CD4-positive, alpha-beta T cell treated with Interleukin-15 for 4 hours (primary cell): ENCODE measurements around the gene SLC35A2.
A peak's percentile ranks its signal among the peaks of the same experiment; 100 is the strongest.

Experiments
- DNase-seq: peaks from one replicate; pipeline ENCODE4 v3.0.0-alpha.2; 2020; ENCODE audit warnings: low spot score

SLC35A2 gene

DNA sequence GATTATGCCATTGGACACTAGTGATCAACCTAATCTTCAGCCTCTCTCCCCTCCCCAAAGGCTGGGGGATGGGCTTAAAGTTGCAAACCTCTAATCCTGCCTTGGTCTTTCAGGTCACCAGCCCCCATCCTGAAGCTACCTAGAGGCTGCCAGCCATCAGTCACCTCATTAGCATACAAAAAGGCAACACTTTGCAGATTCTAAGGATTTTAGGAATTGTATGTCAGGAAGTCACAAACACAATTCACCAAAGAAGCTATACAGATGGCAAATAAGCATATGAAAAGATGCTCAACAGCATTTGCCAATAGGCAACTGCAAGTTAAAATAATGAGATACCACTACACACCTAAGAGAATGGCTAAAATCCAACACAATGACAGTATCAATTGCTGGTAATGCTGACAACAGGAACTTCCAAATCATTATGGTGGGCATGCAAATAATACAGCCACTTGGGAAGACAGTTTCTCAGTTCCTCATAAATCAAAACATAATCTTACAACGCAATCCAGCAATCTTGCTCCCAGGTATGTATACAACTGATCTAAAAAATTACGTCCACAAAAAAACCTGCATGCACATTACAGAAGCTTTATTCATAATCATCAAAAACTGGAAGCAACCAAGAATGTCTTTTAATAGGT, 16.4 kb upstream of the SLC35A2 start:
- no peak for DNase-seq

DNA sequence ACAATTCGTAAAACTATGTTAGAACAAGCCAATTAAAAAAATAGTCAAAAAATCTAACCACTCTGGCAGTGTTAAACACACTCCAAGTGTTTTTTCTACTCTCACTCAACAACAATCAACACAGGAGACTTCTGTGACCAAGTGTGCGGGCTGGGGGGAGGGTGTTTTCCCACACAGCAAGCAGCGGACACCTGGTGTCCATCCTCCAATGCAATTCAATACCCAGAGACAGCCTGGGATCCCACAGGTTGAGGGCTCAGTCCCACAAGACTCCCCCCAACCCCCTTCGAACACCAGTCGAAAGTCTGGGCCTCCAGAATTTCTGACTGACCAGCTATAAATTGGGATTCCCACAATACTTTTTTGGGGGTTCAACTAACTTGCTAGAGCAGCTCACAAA, 15.7 kb upstream of the SLC35A2 start:
- DNase-seq, result no peak

- no peak for DNase-seq
Measured at GRCh38 chrX:48924270-48924669, 12.8 kb upstream of the SLC35A2 start.

DNA sequence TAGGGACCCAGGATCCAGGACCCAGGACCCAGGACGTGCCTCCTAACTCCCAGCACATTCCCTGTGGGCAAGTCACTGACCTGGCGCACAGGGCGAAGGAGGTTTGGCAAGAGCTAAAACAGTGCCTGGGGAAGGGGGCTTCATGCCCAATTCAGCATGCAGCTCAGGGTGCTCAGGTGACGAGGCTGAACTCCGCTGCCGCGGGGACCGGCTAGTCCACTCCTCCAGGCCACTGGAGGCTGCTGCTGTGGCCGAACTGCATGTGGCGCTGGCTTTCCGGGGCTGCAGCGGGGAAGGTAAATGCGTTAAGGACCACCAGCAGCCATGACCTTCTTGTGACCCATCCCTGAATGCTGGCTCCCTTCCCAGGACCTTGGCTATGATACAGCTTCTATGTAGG, 12.3 kb upstream of the SLC35A2 start:
- DNase-seq, result no peak

- DNase-seq, result no peak
Measured at GRCh38 chrX:48920718-48921104, 9.3 kb upstream of the SLC35A2 start.

DNA sequence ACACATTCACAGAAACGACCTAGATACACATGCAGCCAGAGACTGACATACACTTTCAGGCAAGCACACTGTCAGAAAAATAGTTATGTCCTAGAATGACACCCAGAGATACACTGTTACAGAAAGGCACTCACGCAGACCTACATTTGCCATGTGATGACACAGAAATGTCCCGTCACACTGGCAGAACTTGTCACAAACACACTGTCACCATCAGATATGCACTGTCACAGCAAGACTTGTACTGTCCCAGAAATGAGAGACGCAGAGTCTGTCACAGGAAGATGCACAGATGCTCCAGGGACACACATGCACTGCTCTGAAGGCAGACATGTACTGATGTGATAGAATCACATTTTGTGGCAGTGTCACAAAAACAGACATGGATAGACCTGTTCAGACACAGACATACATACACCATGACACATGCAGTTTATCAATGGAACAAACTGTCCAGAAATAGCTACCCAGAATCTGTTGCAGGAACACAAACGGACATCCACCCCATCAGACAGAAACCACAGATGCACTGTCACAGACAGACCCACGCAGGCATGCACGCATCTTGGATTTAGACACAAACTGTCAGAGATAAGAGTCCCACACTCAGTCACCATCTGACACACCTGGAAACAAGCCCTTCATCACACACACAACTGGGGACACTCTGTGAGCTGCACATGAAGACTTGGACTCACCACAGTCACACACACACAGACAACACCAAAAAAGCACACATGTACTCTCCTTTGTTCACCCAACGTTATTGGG, 8.7 kb upstream of the SLC35A2 start:
- peak; percentile 50 for DNase-seq

DNA sequence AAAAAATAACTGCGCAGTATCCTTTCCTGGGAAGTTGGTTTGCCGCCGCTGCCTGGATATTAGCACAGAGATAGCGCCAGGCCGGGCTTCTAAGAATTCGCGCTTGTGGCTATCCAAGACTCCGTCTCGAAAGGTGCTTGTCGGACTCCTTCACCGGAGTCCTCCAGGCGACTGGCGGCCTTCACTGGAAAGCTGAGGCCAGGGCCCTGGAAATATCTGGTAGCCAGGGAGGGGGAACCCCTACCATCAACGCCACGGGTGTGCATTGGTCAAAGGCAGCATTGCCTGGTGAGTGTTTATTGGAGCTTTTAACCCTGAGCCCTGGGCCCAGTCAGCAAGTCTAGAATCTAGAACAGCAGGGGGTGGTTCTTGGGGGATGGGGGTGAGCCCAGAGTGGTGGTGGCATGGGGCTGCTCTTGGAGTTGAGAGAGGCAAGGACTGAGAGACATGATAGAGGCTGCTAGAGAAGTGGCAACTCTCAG, 8.0 kb upstream of the SLC35A2 start:
- DNase-seq, result peak; percentile 49

DNA sequence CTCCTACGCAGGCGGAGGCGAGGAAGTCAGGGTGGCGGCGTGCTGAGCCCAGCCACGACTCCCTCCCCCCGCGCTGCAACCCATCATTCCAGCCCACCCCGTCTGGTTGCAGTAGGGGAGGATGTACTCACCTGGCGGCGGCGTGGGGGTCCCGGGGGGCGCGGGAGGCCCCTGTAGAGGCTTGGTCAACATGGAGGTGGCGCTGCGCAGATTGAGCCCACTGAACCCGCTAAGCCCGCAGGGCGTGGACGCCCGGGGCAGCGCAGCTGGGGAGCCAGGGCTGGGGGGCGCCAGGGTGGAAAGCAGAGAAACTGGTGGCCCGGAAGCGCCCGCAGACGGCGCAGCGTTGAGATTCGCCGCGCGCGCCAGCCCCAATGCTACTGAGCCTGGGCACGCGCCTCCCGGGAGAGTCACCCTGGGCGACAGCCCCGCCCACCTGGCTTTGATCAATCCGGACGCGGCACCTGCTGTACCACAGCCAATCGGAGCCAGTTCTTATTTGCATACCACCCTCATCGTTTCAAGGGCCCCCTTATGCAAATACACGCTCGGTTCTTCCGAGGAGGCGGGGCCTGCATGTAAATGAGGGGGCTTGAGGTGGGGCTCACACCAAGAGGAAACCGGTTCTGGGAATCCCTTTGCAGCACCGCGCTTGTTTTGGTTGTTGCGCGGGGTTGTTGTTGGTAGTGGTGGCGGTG, 7.3 kb upstream of the SLC35A2 start, which contains the start of gene PIM2:
Gene PIM2 (minus strand): TSS at position 382 of the 698 bp plus-strand sequence. CDS start 190 bp downstream, at position 192.
- DNase-seq, result peak; percentile 95

DNA sequence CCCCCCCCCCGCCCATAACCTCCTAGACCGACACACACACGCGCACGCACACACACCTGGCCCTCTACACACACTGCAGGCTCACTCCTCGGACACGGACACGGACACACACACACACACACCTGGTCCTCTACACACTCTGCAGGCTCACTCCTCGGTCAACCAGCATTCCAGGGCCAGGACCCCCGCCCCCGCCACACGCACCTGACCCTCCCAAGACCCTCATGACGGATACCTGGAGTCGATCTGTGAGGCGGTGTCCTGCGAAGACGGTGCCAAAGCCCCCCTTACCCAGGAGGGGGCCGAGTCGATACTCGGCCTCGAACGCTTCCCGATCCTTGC, 6.8 kb upstream of the SLC35A2 start:
- DNase-seq, result no peak

DNA sequence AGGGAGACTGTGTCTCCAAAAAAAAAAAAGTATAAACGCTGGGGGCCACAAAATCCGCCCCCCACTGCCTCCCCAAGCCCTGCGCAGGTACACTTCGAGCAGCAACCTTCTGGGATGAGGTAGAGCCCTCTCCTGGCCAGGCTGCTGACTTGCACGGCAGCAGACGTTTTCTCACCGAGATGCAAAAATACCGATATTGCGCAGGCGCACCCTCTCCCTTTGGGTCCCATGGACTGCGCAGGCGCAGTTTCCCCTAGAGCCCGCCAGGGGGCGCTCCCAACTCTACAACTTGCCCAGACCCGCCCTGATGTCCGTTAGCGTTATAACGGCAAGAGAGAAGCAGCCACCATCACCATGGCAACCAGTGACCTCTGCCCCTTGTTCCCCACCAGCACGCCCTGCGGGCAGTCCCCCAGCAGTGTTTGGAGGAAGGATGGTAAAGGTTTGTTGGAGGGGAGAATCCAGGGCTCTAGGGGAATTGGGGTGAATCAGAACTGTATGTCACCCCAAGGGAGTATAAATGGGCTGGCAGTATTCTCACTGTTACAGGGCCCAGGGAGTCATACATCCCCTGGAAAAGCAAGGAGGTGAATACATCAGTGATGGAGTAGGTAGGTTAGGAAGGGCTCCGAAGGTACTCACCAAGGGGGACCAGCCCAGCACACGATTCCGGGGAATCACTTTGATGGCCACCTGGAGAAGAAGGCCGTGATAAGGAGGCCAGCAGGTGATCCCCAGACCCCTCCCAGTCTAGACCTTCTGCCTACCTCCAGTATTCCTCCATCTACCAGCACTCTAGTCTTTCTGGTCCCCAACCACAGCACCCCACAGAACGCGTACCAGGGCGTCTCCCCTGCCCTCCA, 5.9 kb upstream of the SLC35A2 start:
- DNase-seq, result peak; percentile 91

DNA sequence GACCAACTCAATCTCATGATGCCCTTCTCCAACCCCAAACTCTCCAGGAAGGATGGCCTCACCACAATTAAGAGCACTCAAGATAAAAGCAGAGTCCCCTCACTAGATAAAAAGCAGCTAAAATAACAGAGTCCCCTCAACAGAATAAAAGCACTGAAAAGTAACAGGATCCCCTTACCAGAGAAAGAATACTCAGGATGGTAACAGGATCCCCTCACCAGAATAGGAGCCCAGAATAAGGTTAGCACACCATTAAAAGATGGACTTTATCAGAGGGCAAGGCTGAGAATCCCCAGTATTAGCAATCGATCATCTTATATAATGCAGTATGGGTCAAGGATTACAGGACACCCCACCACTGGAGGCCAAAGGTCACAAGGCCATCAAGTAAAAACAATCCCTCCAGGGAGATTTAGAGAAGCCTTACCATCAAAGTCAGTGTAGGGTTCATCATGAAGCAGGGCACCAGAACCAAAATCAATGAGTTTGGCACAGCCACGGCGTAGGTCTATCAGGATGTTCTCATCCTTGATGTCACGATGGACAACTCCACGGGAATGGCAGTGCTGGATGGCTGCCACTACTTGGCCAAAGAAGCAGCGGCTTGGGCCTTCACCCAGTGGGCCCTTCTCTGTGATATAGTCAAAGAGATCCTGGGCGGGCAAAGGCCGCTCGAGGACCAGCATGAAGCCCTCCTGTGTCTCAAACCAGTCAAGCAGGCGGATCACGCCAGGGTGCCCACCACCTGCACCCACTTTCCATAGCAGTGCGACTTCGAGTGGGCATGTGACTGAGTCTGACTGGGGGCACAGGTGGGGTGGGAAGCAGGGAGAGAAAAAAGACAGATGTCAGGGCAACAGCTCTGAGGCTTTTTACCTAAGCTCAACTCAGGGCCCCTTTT, 3.4 kb upstream of the SLC35A2 start:
- no peak for DNase-seq

GRCh38 chrX:48913605-48914366, 2.3 kb upstream of the SLC35A2 start:
- DNase-seq, result no peak

DNA sequence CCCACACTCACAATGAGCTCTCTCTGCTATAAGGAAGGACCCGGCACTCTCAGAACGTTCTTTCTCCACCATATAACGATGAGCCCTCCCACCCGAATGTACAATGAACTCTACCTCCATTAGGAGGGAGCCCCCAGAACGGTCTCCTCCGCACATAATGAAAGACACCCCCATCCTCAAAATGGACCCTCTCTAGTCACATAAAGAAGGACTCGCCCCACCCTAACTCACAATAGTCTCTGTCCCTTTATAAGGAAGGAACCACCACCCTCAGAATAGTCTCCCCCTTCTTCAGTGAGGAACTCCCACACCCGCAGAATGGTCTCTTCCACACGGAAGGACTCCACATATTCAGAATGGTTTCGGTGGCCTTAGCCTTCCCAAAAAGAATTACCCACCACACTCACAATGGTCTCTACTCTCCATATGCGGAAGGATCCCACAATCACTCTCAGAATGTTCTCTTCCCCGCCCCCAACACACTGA, 477 bp downstream of the SLC35A2 start:
- no peak for DNase-seq

GRCh38 chrX:48909703-48910294, 1.6 kb downstream of the SLC35A2 start:
- DNase-seq, result no peak

- DNase-seq, result no peak
Measured at GRCh38 chrX:48908600-48908999, 2.8 kb downstream of the SLC35A2 start.

DNA sequence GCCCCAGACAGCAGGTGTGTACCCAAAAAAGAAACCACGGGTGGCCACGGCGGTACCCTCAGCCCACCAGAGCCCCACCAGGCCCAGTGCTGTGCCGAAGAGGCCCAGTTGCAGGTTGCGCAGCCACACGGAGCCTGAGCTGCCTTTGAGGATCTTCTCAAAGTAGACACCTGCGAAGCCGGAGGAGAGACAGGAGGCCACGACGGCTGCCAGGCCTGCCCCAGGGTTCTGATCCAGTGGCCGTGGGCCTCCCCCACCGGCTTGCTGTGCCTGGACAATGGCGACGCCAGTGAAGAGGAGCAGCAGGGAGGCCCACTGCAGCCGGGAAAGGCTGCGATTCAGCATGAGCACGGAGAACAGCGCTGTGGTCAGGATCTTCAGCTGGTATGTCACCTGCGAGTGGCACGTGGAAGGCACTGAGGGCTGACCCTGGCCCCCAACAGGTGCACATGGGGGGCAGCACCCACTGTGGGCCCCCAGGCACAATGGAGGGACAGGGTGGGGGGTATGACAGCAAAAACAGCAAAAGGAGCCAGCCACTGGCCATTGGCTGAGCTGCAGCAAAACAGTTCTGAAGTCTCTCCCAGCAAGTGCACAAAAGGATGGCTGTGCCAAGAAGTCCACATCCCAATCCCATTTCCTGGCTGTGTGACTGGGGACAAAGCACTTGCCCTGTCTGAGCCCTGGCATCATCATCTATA, 6.2 kb downstream of the SLC35A2 start:
- no peak for DNase-seq

GRCh38 chrX:48904626-48905025, 6.8 kb downstream of the SLC35A2 start:
- no peak for DNase-seq

DNA sequence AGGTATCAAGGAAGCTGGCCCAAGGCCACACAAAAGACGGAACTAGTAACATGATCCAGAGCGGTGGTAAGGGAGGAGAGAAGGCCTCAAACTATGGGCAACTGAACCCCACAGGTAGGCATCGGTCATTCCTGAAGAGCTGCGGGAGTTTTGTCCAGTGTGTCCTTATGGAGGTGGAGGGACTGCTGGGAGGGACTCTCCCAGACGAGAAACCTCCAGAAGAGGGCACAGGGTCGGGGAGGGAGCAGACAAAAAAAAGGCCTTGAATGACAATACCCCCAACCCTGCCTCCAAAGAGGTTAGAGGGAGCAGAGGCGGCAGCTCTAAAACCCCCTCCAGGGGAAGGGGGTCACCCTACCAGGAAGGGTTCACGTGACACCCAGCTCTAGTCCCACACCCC, 7.3 kb downstream of the SLC35A2 start:
- DNase-seq, result no peak

- no peak for DNase-seq
Measured at GRCh38 chrX:48903290-48903689, 8.2 kb downstream of the SLC35A2 start.
